Naive thymus-derived CD4-positive, alpha-beta T cell (primary cell): ENCODE results near the gene PPP2R2D. TPM values are rescaled to one million over a fixed set of nuclear protein-coding genes. Genes with fewer than 3 reads are reported as not detected.

Experiments
- ATAC-seq: fragments of 150-1000 bp; cut with Tn5 transposase; 2 replicates; pipeline ENCODE4 v1.10.0; 2021; ENCODE audit warnings: mild to moderate bottlenecking, moderate library complexity
- CTCF ChIA-PET: fragments of 350-600 bp; sonication (Branson Sonifier 250); formaldehyde crosslinking; loops from one replicate; lab custom pipeline; 2021; ENCODE audit warnings: antibody characterized with exemption; lab: Charles Lee
- POLR2A ChIA-PET: fragments of 350-600 bp; sonication (Branson Sonifier 250); formaldehyde crosslinking; loops from one replicate; lab custom pipeline; 2021; ENCODE audit warnings: antibody characterized with exemption, inconsistent platforms; lab: Charles Lee
- DNase-seq, 9 donors: peaks; one replicate each; pipeline versions ENCODE4 v3.0.0 to v3.0.0-alpha.2; 2020 to 2022; ENCODE audit warnings: mixed read lengths in 1 of 9
- H3K27ac ChIP-seq: one replicate; pipeline ENCODE4 v1.7.0; 2013; ENCODE audit warnings: mild to moderate bottlenecking, low read depth, low read length, moderate library complexity
- H3K27me3 ChIP-seq, 2 donors: one replicate each; pipeline ENCODE4 v1.7.0; 2013; ENCODE audit warnings: low read length in 2 of 2, mild to moderate bottlenecking in 2 of 2, moderate library complexity in 2 of 2; ENCODE audit not compliant: control insufficient read depth in 2 of 2, insufficient read depth in 2 of 2
- H3K36me3 ChIP-seq, 3 experiments: 1 replicate in 2 of 3; 2 replicates in 1 of 3; pipeline ENCODE4 v1.7.0; 2013; ENCODE audit warnings: low read length in 3 of 3, mild to moderate bottlenecking in 3 of 3, moderate library complexity in 1 of 3; ENCODE audit not compliant: insufficient read depth in 3 of 3, control insufficient read depth in 2 of 3
- H3K4me1 ChIP-seq, 2 donors: one replicate each; pipeline ENCODE4 v1.7.0; 2013; ENCODE audit warnings: low read length in 2 of 2, mild to moderate bottlenecking in 2 of 2, moderate library complexity in 1 of 2; ENCODE audit not compliant: control insufficient read depth in 2 of 2, insufficient read depth in 2 of 2
- H3K4me3 ChIP-seq: 2 replicates; pipeline ENCODE4 v1.7.0; 2013; ENCODE audit warnings: mild to moderate bottlenecking, low read length
- H3K9me3 ChIP-seq, 3 experiments: 1 replicate in 2 of 3; 2 replicates in 1 of 3; pipeline ENCODE4 v1.7.0; 2013; ENCODE audit warnings: low read length in 3 of 3; ENCODE audit not compliant: control insufficient read depth in 2 of 3
- H3K27ac Mint-ChIP-seq, 9 donors: one replicate each; pipeline ENCODE4 v1.8.0; 2020 to 2022; ENCODE audit warnings: mixed read lengths in 9 of 9, mild to moderate bottlenecking in 8 of 9, moderate library complexity in 5 of 9, inconsistent platforms in 2 of 9
- H3K27me3 Mint-ChIP-seq, 5 donors: one replicate each; pipeline ENCODE4 v1.8.0; 2021 to 2022; ENCODE audit warnings: mixed read lengths in 5 of 5, mild to moderate bottlenecking in 1 of 5
- H3K36me3 Mint-ChIP-seq, 5 donors: one replicate each; pipeline ENCODE4 v1.8.0; 2020 to 2022; ENCODE audit warnings: mixed read lengths in 5 of 5, mild to moderate bottlenecking in 3 of 5, inconsistent platforms in 1 of 5
- H3K4me1 Mint-ChIP-seq, 7 donors: one replicate each; pipeline ENCODE4 v1.8.0; 2020 to 2022; ENCODE audit warnings: mixed read lengths in 7 of 7, mild to moderate bottlenecking in 3 of 7, inconsistent platforms in 1 of 7
- H3K4me3 Mint-ChIP-seq, 10 donors: one replicate each; pipeline ENCODE4 v1.8.0; 2020 to 2022; ENCODE audit warnings: mild to moderate bottlenecking in 10 of 10, mixed read lengths in 10 of 10, moderate library complexity in 6 of 10, inconsistent platforms in 2 of 10
- H3K9me3 Mint-ChIP-seq, 11 donors: one replicate each; pipeline ENCODE4 v1.8.0; 2020 to 2022; ENCODE audit warnings: mixed read lengths in 11 of 11, mild to moderate bottlenecking in 4 of 11, inconsistent platforms in 1 of 11, moderate library complexity in 1 of 11
- intact Hi-C, 2 donors: fragments of 100-400 bp; cut with micrococcal nuclease; formaldehyde crosslinking; loops; one replicate each; pipeline ENCODE4 v1.15.1; 2023
- polyA plus RNA-seq, 2 donors: library from polyadenylated mRNA; unstranded; fragments of 300-500 nt; fragmentation: Illumina TruSeq; gene quantifications; one replicate each; pipeline ENCODE4 v1.2.3, GENCODE V29; 2021
- total RNA-seq, 6 experiments: library from RNA in 5 of 6; stranded (reverse) in 5 of 6; gene quantifications; 1 replicate in 5 of 6; 2 replicates in 1 of 6; pipeline ENCODE4 v1.2.3 and lab custom pipeline; 2021 to 2026

The PPP2R2D gene
- total and polyA plus RNA-seq, 7 experiments from 2014 or later: 35.0 to 61.3 (median 40.1) TPM

DNA sequence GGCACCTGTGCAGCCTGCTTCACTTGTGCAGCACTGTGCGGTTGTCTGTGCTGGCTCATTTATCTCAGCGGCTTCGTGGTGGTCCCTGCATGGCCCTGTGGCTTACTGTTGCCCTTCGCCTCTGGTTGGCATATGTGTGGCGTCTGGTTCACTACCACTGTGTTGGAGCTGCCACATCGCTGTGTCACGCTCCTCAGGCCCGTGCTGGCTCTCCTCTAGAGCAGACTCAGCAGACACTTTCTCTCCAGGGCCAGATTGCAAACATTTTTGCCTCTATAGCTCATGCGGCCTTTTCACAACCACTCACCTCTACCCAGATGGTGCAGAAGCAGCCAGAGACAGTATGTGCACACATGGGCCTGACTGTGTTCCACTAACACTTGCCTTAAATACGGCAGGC, 37.9 kb downstream of the PPP2R2D start:
- ChIA-PET POLR2A (no interaction called here), CTCF (no interaction called here)
- Histone ChIP-seq H3K9me3 (no peaks in the 10 kb centered on the region), H3K4me3 (no peak overlapping the region), H3K27me3 (no peaks in the 10 kb centered on the region), H3K4me1 (peaks cover 0 to 16% of the 10 kb centered on the region in 2 donors), H3K36me3 (peaks cover 0 to 69% (median 24%) of the 10 kb centered on the region in 3 experiments), H3K27ac (no peak overlapping the region)
- no peak overlapping the region for H3K4me3 Mint-ChIP-seq
- peak overlapping the region in 1 of 9 donors; percentile 72 for H3K27ac Mint-ChIP-seq
- H3K27me3 Mint-ChIP-seq: no peaks in the 10 kb centered on the region
- peaks cover 11 to 41% (median 30%) of the 10 kb centered on the region in 7 donors for H3K4me1 Mint-ChIP-seq
- peaks cover 0 to 54% (median 22%) of the 10 kb centered on the region in 5 donors for H3K36me3 Mint-ChIP-seq
- no peaks in the 10 kb centered on the region for H3K9me3 Mint-ChIP-seq
- intact Hi-C loops: no loop called here
- ATAC-seq (no peak), DNase-seq (no peak)

DNA sequence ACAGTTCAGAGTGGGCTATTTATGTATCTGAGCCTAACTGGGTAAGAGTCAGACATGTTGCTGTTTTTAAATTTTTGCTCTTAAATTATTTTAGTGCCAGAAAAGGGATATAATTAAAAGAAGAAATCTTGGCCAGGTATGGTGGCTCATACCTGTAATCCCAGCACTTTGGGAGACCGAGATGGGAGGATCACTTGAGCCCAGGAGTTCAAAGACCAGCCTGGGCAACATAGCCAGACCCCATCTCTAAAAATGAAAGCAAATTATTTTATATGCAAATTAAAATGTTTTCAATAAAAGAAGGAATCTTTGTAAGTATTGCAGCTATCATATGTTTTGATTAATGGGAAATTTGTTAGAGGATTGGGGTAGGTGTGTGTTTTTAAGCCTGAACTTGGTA, 41.6 kb downstream of the PPP2R2D start:
- no peak for DNase-seq
- Mint-ChIP-seq H3K4me3 (no peak overlapping the region), H3K4me1 (peaks cover 0 to 21% (median 14%) of the 10 kb centered on the region in 7 donors), H3K9me3 (peaks cover 0 to 1% (median 0%) of the 10 kb centered on the region in 11 donors), H3K36me3 (peaks cover 10 to 69% (median 27%) of the 10 kb centered on the region in 5 donors), H3K27ac (peak overlapping the region in 8 of 9 donors; percentile 31 to 83 (median 64)), H3K27me3 (no peaks in the 10 kb centered on the region)
- ATAC-seq: no peak
- Histone ChIP-seq H3K27me3 (no peaks in the 10 kb centered on the region), H3K9me3 (no peaks in the 10 kb centered on the region), H3K4me1 (no peaks in the 10 kb centered on the region), H3K4me3 (no peak overlapping the region), H3K36me3 (peaks cover 0 to 74% (median 7%) of the 10 kb centered on the region in 3 experiments), H3K27ac (no peak overlapping the region)
- intact Hi-C loops: no loop called here
- ChIA-PET CTCF (interaction anchor here (0.8 to 2.4 kb wide), 4 partner anchors 31 to 80 kb away, joined by 3 to 7 read pairs (median 4); no protein-coding TSS in a partner anchor), POLR2A (interaction anchor here (1.2 kb wide), 1 partner anchor 39 kb away, joined by 3 read pairs; the partner anchor contains the start of gene BNIP3)

DNA sequence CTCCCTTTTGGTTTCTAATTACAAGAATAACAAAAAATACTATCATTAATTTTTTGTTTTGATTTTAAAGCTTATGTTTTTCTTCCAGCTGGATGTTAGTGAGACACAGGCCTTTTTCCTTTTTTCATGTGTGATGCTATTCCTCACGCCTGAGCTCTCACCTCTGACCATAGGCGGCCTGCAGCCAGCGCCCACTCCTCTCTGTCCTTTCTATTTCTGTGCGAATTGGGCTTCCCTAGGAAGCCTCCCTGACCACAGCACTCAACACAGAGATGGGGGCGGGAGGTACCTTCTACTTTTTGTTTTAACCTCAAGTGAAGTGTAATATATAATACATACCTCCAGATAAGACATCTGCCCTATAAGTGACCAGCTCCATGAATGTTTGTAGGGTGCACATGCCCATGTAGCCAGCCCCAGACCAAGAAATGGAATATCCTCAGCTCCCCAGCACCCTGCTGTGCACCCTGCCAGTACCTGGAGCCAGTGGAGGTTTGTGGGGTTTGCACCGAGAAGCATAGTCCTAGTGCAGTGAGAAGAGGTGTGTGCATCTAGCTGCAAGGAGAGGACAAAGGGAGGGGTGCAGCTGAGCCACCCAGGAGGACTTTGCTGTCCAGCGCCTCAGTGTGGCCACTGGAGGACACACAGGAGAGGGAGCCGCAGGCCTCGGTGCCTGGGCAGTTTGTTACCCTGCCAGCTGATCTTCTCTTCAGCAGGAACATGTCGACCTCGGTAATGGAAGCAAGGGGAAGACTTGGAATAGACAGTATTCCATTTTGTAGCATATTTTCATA, 42.4 kb downstream of the PPP2R2D start:
- H3K4me3 Mint-ChIP-seq: no peak overlapping the region
- peaks cover 0 to 74% (median 6%) of the 10 kb centered on the region in 3 experiments for H3K36me3 ChIP-seq
- H3K27ac ChIP-seq: no peak overlapping the region
- no peaks in the 10 kb centered on the region for H3K27me3 Mint-ChIP-seq
- ATAC-seq (peak; percentile 63), DNase-seq (peak in 5 of 9 donors; percentile 11 to 29 (median 20))
- H3K4me3 ChIP-seq: no peak overlapping the region
- CTCF ChIA-PET: interaction anchor here (0.5 to 2.4 kb wide), 6 partner anchors 30 to 79 kb away, joined by 3 to 7 read pairs (median 3); no protein-coding TSS in a partner anchor
- no peaks in the 10 kb centered on the region for H3K9me3 ChIP-seq
- peaks cover 0 to 1% (median 0%) of the 10 kb centered on the region in 11 donors for H3K9me3 Mint-ChIP-seq
- H3K36me3 Mint-ChIP-seq: peaks cover 17 to 71% (median 27%) of the 10 kb centered on the region in 5 donors
- intact Hi-C loops: loop anchor here in 1 of 2 donors (1.0 kb wide), 1 partner anchor 58 kb away; no protein-coding TSS in a partner anchor
- H3K4me1 ChIP-seq: no peaks in the 10 kb centered on the region
- POLR2A ChIA-PET: interaction anchor here (1.2 kb wide), 1 partner anchor 38 kb away, joined by 3 read pairs; the partner anchor contains the start of gene BNIP3
- peak overlapping the region in 8 of 9 donors; percentile 23 to 74 (median 68) for H3K27ac Mint-ChIP-seq
- H3K27me3 ChIP-seq: no peaks in the 10 kb centered on the region
- H3K4me1 Mint-ChIP-seq: peaks cover 0 to 21% (median 14%) of the 10 kb centered on the region in 7 donors

DNA sequence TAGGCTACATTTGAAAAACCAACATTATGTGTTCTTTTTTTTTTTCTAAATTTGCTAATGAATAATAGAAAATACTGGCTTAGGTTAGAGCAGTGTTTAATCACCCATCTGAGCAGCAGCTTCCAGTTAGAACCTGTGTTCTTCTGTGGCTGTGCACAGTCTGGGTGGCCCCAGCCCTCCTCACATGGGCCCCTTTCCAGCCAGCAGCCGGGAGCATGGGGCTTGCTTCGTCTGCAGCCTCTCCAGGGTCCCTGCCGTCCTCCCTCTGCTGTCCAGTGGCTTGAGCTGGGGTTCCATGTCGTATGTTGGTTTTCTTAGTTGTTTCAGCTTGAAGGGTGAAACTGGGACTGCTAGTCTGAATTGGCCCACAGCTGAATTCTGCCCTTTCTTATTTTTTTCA, 43.6 kb downstream of the PPP2R2D start:
- H3K36me3 ChIP-seq: peaks cover 0 to 78% (median 15%) of the 10 kb centered on the region in 3 experiments
- ATAC-seq: no peak
- intact Hi-C loops: no loop called here
- H3K27ac ChIP-seq: no peak overlapping the region
- peaks cover 0 to 1% (median 0%) of the 10 kb centered on the region in 11 donors for H3K9me3 Mint-ChIP-seq
- peaks cover 13 to 78% (median 22%) of the 10 kb centered on the region in 5 donors for H3K36me3 Mint-ChIP-seq
- peaks cover 0 to 21% (median 14%) of the 10 kb centered on the region in 7 donors for H3K4me1 Mint-ChIP-seq
- H3K27me3 ChIP-seq: no peaks in the 10 kb centered on the region
- H3K9me3 ChIP-seq: no peaks in the 10 kb centered on the region
- H3K4me3 Mint-ChIP-seq: no peak overlapping the region
- POLR2A ChIA-PET: no interaction called here
- peak overlapping the region in 4 of 9 donors; percentile 1 to 52 (median 38) for H3K27ac Mint-ChIP-seq
- CTCF ChIA-PET: interaction anchor here (1.9 to 2.4 kb wide), 2 partner anchors 29 to 59 kb away, joined by 6 to 7 read pairs; no protein-coding TSS in a partner anchor
- no peak overlapping the region for H3K4me3 ChIP-seq
- H3K27me3 Mint-ChIP-seq: no peaks in the 10 kb centered on the region
- no peak for DNase-seq
- no peaks in the 10 kb centered on the region for H3K4me1 ChIP-seq

DNA sequence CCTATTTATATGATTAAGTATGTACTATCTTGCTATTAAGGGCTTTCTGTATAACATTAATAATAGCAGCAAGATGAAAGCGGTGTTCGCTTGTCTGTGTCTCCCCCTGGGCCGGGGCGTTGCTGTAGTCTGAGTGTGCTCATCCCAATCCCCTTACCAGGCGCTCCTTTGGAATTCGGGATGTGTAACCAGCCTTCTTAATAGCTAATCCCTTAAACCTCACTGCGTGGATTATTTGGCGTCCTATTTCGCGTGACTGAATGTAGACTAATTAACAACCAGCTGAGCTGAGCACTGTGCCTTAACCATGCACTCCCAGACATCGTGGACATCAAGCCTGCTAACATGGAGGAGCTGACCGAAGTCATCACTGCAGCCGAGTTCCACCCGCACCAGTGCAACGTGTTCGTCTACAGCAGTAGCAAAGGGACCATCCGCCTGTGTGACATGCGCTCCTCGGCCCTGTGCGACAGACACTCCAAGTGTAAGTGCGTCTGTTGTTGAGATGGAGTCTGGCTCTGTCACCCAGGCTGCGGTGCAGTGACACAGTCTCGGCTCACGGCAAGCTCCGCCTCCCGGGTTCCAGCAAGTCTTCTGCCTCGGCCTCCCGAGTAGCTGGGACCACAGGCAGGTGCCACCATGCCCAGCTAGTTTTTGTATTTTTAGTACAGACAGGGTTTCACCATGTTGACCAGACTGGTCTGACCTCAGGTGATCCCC, 44.3 kb downstream of the PPP2R2D start:
- Histone ChIP-seq H3K9me3 (no peaks in the 10 kb centered on the region), H3K36me3 (peaks cover 0 to 83% (median 15%) of the 10 kb centered on the region in 3 experiments), H3K4me1 (no peaks in the 10 kb centered on the region), H3K27me3 (no peaks in the 10 kb centered on the region), H3K27ac (no peak overlapping the region), H3K4me3 (no peak overlapping the region)
- intact Hi-C loops: no loop called here
- H3K27ac Mint-ChIP-seq: peak overlapping the region in 4 of 9 donors; percentile 1 to 52 (median 38)
- peaks cover 13 to 74% (median 21%) of the 10 kb centered on the region in 5 donors for H3K36me3 Mint-ChIP-seq
- ChIA-PET CTCF (interaction anchor here (0.8 kb wide), 1 partner anchor 45 kb away, joined by 3 read pairs; no protein-coding TSS in a partner anchor), POLR2A (no interaction called here)
- no peaks in the 10 kb centered on the region for H3K27me3 Mint-ChIP-seq
- H3K4me1 Mint-ChIP-seq: peaks cover 0 to 21% (median 14%) of the 10 kb centered on the region in 7 donors
- H3K9me3 Mint-ChIP-seq: peaks cover 0 to 1% (median 0%) of the 10 kb centered on the region in 11 donors
- no peak overlapping the region for H3K4me3 Mint-ChIP-seq
- no peak for DNase-seq
- ATAC-seq: no peak

DNA sequence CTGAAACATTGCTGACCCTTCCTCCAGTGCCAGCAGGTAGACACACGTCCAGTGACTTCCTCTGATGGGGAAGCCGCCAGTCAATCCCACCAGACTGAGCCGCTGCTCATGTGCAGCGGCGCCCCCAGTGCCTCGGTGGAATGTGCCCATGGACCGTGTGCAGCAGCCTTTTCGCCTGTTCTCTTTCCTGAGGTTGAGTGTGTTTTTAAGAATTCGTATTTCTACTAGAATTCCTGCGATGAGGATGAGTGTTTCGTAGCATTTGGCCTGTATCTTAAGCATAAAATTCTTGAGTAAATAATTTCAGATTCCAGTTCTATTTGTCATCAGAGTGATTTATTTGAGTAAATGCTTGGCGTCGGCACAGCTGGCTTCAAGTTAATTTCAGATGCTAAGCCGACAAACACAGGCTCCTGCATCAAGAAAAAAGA, 45.5 kb downstream of the PPP2R2D start:
- POLR2A ChIA-PET: no interaction called here
- Histone ChIP-seq H3K4me1 (no peaks in the 10 kb centered on the region), H3K4me3 (no peak overlapping the region), H3K36me3 (peaks cover 0 to 83% (median 9%) of the 10 kb centered on the region in 3 experiments), H3K27me3 (no peaks in the 10 kb centered on the region), H3K27ac (no peak overlapping the region), H3K9me3 (no peaks in the 10 kb centered on the region)
- peaks cover 0 to 1% (median 0%) of the 10 kb centered on the region in 11 donors for H3K9me3 Mint-ChIP-seq
- DNase-seq (no peak), ATAC-seq (no peak)
- peaks cover 14 to 66% (median 20%) of the 10 kb centered on the region in 5 donors for H3K36me3 Mint-ChIP-seq
- intact Hi-C loops: no loop called here
- H3K4me1 Mint-ChIP-seq: peaks cover 5 to 15% (median 13%) of the 10 kb centered on the region in 7 donors
- CTCF ChIA-PET: no interaction called here
- peak overlapping the region in 2 of 9 donors; percentile 17 to 42 for H3K27ac Mint-ChIP-seq
- H3K27me3 Mint-ChIP-seq: no peaks in the 10 kb centered on the region
- H3K4me3 Mint-ChIP-seq: no peak overlapping the region
